Loucy (cell line): ENCODE measurements around the gene MBLAC2.
A peak's percentile ranks its signal among the peaks of the same experiment; 100 is the strongest.

ENCODE experiments used
- H2AFZ ChIP-seq: fragments of 200-600 bp; sonication (generic); 2 replicates; pipeline ENCODE4 v1.6.0; 2016; ENCODE audit warnings: antibody characterized with exemption, mild to moderate bottlenecking, low read length, moderate library complexity
- H3F3A ChIP-seq: fragments of 200-600 bp; 2 replicates; pipeline ENCODE4 v1.6.0; 2016; ENCODE audit warnings: antibody characterized with exemption, low read depth, mild to moderate bottlenecking
- H3K27me3 ChIP-seq: fragments of 200-600 bp; sonication (generic); 2 replicates; pipeline ENCODE4 v1.6.1; 2014; ENCODE audit warnings: low read length, mild to moderate bottlenecking; ENCODE audit not compliant: insufficient read depth, poor library complexity, severe bottlenecking
- H3K36me3 ChIP-seq: fragments of 200-600 bp; sonication (generic); 2 replicates; pipeline ENCODE4 v1.6.1; 2016; ENCODE audit warnings: low read length; ENCODE audit not compliant: insufficient read depth
- H3K4me1 ChIP-seq: fragments of 200-600 bp; sonication (generic); 2 replicates; pipeline ENCODE4 v1.5.1; 2014; ENCODE audit warnings: low read length, mild to moderate bottlenecking; ENCODE audit not compliant: insufficient read depth, poor library complexity, severe bottlenecking
- H3K4me2 ChIP-seq: fragments of 200-600 bp; sonication (generic); 2 replicates; pipeline ENCODE4 v1.6.0; 2014; ENCODE audit warnings: antibody characterized with exemption, low read length, low read depth, mild to moderate bottlenecking; ENCODE audit not compliant: poor library complexity, severe bottlenecking
- H3K4me3 ChIP-seq: fragments of 200-600 bp; sonication (generic); 2 replicates; pipeline ENCODE4 v1.5.1; 2014; ENCODE audit warnings: low read length, mild to moderate bottlenecking, mixed read lengths; ENCODE audit not compliant: poor library complexity, severe bottlenecking
- H3K79me2 ChIP-seq: fragments of 200-600 bp; sonication (generic); 2 replicates; pipeline ENCODE4 v1.6.1; 2014; ENCODE audit warnings: low read length; ENCODE audit not compliant: insufficient read depth
- H3K9ac ChIP-seq: fragments of 200-600 bp; sonication (generic); 2 replicates; pipeline ENCODE4 v1.6.0; 2014; ENCODE audit warnings: mild to moderate bottlenecking, low read depth, low read length, moderate library complexity; ENCODE audit not compliant: poor library complexity, severe bottlenecking
- H3K9me2 ChIP-seq: fragments of 200-600 bp; sonication (generic); replicated peaks from 2 replicates; pipeline ENCODE4 v1.6.1; 2016; ENCODE audit warnings: low read depth, low read length, mixed read lengths
- H3K9me3 ChIP-seq: fragments of 200-600 bp; sonication (generic); 2 replicates; pipeline ENCODE4 v1.6.1; 2014; ENCODE audit warnings: mild to moderate bottlenecking, antibody characterized with exemption, low read length, low read depth; ENCODE audit not compliant: insufficient read depth
- H4K20me1 ChIP-seq: fragments of 200-600 bp; sonication (generic); 2 replicates; pipeline ENCODE4 v1.6.0; 2014; ENCODE audit warnings: antibody characterized with exemption, low read length, mild to moderate bottlenecking; ENCODE audit not compliant: insufficient read depth, poor library complexity, severe bottlenecking
- EZH2phosphoT487 ChIP-seq: fragments of 200-600 bp; IDR thresholded peaks from 2 replicates; pipeline ENCODE4 v1.6.1; 2018; ENCODE audit warnings: antibody characterized with exemption, mild to moderate bottlenecking, moderate library complexity, borderline replicate concordance
- TF ChIP-seq, protein P1 (sequence below): fragments of 200-600 bp; sonication (generic); conservative IDR thresholded peaks from 2 replicates; pipeline ENCODE4 v1.5.1; 2014; ENCODE audit warnings: mild to moderate bottlenecking, antibody characterized with exemption, low read length

MBLAC2 gene

DNA sequence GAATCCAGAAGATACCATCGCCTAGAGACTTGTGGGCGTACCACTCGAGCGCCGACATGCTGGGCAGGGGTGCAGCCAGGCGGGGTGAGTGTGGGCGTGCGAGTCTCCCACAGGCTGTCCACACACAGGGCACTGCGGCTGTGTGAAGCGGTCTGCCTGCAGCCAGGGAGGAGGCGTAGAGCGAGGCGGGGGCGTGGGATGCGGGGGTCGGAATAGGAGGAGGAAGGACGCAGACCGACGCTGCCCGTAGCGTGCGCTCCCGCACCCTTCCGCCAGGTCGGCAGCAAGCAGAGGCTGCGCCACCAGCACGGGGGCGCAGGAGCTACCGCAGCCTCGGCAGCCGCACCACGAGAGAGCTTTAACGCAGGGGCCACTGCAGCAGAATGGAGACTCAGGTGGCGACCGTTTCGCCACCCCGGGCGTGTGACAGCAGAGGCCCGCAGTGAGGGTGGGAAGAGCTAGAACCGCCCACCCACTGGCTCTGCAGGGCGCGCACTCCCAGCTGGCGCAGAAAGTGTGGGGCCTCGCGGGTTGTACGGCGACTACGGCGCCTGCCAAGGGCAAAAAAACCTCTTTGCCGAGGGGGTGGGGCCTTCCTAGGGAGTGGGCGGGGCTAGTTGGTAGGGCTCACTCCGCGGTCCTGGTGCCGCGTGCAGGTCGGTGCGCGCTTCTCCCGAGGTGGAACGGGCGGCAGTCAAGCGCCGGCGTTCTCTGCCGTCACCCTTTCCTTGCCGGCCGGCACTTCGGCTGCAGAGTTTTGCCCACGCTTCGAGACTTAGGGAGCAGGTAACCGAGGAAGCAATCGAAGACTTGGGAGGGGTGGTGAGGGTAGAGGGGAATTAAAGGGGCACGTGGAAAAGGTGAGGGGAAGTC lies at the start of gene MBLAC2, which contains the start of gene POLR3G:
Gene MBLAC2, minus strand, starts transcription at position 537 of the 873 bp plus-strand sequence. Its CDS starts 479 bp downstream, at position 58.
Gene POLR3G, plus strand, starts transcription at position 630 of the 873 bp plus-strand sequence. CDS start 10,704 bp downstream, outside the sequence.
- peak within 1 kb of the TSS; percentile 78 for H3K4me2 ChIP-seq
- peaks cover 24% of the 10 kb centered on the region for H3K79me2 ChIP-seq
- no peak for TF ChIP-seq EZH2phosphoT487
- TF ChIP-seq, protein P1, sequence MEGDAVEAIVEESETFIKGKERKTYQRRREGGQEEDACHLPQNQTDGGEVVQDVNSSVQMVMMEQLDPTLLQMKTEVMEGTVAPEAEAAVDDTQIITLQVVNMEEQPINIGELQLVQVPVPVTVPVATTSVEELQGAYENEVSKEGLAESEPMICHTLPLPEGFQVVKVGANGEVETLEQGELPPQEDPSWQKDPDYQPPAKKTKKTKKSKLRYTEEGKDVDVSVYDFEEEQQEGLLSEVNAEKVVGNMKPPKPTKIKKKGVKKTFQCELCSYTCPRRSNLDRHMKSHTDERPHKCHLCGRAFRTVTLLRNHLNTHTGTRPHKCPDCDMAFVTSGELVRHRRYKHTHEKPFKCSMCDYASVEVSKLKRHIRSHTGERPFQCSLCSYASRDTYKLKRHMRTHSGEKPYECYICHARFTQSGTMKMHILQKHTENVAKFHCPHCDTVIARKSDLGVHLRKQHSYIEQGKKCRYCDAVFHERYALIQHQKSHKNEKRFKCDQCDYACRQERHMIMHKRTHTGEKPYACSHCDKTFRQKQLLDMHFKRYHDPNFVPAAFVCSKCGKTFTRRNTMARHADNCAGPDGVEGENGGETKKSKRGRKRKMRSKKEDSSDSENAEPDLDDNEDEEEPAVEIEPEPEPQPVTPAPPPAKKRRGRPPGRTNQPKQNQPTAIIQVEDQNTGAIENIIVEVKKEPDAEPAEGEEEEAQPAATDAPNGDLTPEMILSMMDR = peak; percentile 24; the same call in 1 of the 2 replicates
- no peaks in the 10 kb centered on the region for H3K9me3 ChIP-seq
- peak within 1 kb of the TSS; percentile 87 for H3K4me3 ChIP-seq
- peak within 1 kb of the TSS; percentile 92 for H2AFZ ChIP-seq
- no peaks in the 10 kb centered on the region for H3K27me3 ChIP-seq
- H3F3A ChIP-seq = no peaks in the 10 kb centered on the region
- no peaks in the 10 kb centered on the region for H3K36me3 ChIP-seq
- peaks cover 25% of the 10 kb centered on the region for H3K4me1 ChIP-seq
- H3K9me2 ChIP-seq = no peaks in the 10 kb centered on the region
- H4K20me1 ChIP-seq = peaks cover 8% of the 10 kb centered on the region
- peak within 1 kb of the TSS; percentile 74 for H3K9ac ChIP-seq

DNA sequence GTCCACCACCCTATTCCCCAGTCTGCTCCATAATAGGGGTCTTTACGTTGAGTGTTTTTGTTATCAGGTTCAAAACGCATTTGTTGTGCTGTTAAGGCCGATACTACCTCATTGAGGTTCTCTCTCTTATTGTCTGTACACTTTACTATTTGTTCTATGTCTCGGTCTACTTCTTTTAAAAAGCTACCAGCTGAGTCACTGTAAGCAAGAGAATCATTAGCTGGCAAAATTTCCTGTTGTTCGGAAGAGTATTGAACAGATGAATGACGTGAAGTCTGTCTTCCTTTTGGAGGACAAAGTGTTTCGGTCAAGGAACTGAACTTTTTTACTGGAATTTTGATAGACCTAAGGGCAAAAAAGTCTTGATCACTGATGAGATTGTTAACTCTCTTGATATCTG lies 44.5 kb upstream of the MBLAC2 start:
- Histone ChIP-seq H3K4me2 (no peak overlapping the region), H3K27me3 (no peaks in the 10 kb centered on the region)

DNA sequence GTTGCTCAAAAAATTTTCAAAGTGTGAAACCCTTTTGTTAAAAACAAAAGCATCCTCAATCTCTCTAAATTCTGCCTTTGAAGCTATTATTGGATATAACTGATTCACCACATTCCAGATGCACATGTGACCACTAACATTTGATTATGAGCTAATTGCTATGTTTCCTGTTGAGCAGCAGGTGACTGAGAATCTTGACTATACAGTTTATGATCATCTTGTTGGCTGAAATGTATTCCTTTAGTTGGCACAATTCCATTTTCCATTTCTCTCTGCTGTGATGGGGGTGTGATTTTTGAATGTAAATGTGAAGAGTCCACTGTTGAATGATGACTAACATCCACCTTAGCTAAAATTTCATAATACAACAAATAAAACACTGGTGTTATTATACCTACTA lies 44.1 kb upstream of the MBLAC2 start:
- Histone ChIP-seq H3K9ac (no peak overlapping the region), H3K4me2 (no peak overlapping the region), H3K4me1 (peaks cover 2% of the 10 kb centered on the region), H4K20me1 (no peaks in the 10 kb centered on the region), H2AFZ (no peak overlapping the region), H3K9me3 (no peaks in the 10 kb centered on the region), H3K9me2 (no peaks in the 10 kb centered on the region), H3K4me3 (no peak overlapping the region), H3K36me3 (peaks cover 3% of the 10 kb centered on the region; the same call in 1 of the 2 replicates), H3F3A (no peaks in the 10 kb centered on the region), H3K27me3 (no peaks in the 10 kb centered on the region), H3K79me2 (no peaks in the 10 kb centered on the region)
- TF ChIP-seq, protein P1 = no peak
- TF ChIP-seq EZH2phosphoT487 = no peak

More for the DNA sequence above, 44.5 kb upstream of the MBLAC2 start:
- no peaks in the 10 kb centered on the region for H3K9me3 ChIP-seq
- peaks cover 3% of the 10 kb centered on the region for H3K4me1 ChIP-seq
- peaks cover 3% of the 10 kb centered on the region; the same call in 1 of the 2 replicates for H3K36me3 ChIP-seq
- TF ChIP-seq, protein P1 = no peak
- H4K20me1 ChIP-seq = no peaks in the 10 kb centered on the region
- no peaks in the 10 kb centered on the region for H3K79me2 ChIP-seq
- no peak overlapping the region for H3K4me3 ChIP-seq
- no peak overlapping the region for H3K9ac ChIP-seq
- no peak overlapping the region for H2AFZ ChIP-seq
- H3K9me2 ChIP-seq = no peaks in the 10 kb centered on the region
- no peaks in the 10 kb centered on the region for H3F3A ChIP-seq
